Endodermal cell (in vitro differentiated cells): ENCODE data around the gene DRGX. TPM values are rescaled to one million over a fixed set of nuclear protein-coding genes. Genes with fewer than 3 reads are reported as not detected.

ENCODE experiments used
- DNase-seq: peaks from one replicate; pipeline ENCODE4 v3.0.0-alpha.2; 2017
- H3K27ac ChIP-seq: 2 replicates; pipeline ENCODE4 v1.5.1; 2013; ENCODE audit warnings: mild to moderate bottlenecking, low read depth, low read length, moderate library complexity
- H3K27me3 ChIP-seq: 2 replicates; pipeline ENCODE4 v1.6.1; 2013; ENCODE audit warnings: mild to moderate bottlenecking, low read length, moderate library complexity; ENCODE audit not compliant: insufficient read depth, control insufficient read depth, poor library complexity, severe bottlenecking
- H3K36me3 ChIP-seq: 2 replicates; pipeline ENCODE4 v1.7.0; 2013; ENCODE audit warnings: mild to moderate bottlenecking, low read length, moderate library complexity; ENCODE audit not compliant: control insufficient read depth, insufficient read depth
- H3K4me1 ChIP-seq: one replicate; pipeline ENCODE4 v1.7.0; 2013; ENCODE audit warnings: low read length; ENCODE audit not compliant: control insufficient read depth, insufficient read depth
- H3K4me3 ChIP-seq: 2 replicates; pipeline ENCODE4 v1.5.1; 2013; ENCODE audit warnings: mild to moderate bottlenecking, low read length, moderate library complexity
- H3K9ac ChIP-seq: 2 replicates; pipeline ENCODE4 v1.6.1; 2013; ENCODE audit warnings: mild to moderate bottlenecking, low read length, moderate library complexity; ENCODE audit not compliant: poor library complexity, severe bottlenecking; ENCODE audit errors: extremely low read depth
- H3K9me3 ChIP-seq: 2 replicates; pipeline ENCODE4 v1.6.1; 2013; ENCODE audit warnings: mild to moderate bottlenecking, low read length, moderate library complexity; ENCODE audit not compliant: control insufficient read depth
- H3K27ac Mint-ChIP-seq: 2 replicates; pipeline ENCODE4 v1.8.0; 2020; ENCODE audit warnings: mixed read lengths
- H3K27me3 Mint-ChIP-seq: 2 replicates; pipeline ENCODE4 v1.8.0; 2021; ENCODE audit warnings: mild to moderate bottlenecking, mixed read lengths; ENCODE audit not compliant: insufficient read depth
- H3K36me3 Mint-ChIP-seq: 2 replicates; pipeline ENCODE4 v1.8.0; 2020; ENCODE audit warnings: low read depth, mixed read lengths
- H3K4me1 Mint-ChIP-seq: 2 replicates; pipeline ENCODE4 v1.8.0; 2020; ENCODE audit warnings: mixed read lengths
- H3K4me3 Mint-ChIP-seq: 2 replicates; pipeline ENCODE4 v1.8.0; 2020; ENCODE audit warnings: mild to moderate bottlenecking, moderate library complexity, mixed read lengths
- H3K9me3 Mint-ChIP-seq: 2 replicates; pipeline ENCODE4 v1.8.0; 2020; ENCODE audit warnings: mild to moderate bottlenecking, mixed read lengths
- CTCF ChIP-seq: fragments of 200-600 bp; sonication (generic); conservative IDR thresholded peaks from 2 replicates; pipeline ENCODE4 v1.5.0; 2021; ENCODE audit warnings: antibody characterized with exemption, mild to moderate bottlenecking
- WGBS, 2 experiments: methylation state at CpG; one replicate each; pipeline versions ENCODE4 v1.1.5 to v1.1.7; 2013; ENCODE audit warnings: missing lambda C conversion rate in 2 of 2, mixed read lengths in 1 of 2; ENCODE audit not compliant: insufficient coverage in 1 of 2, insufficient read length in 1 of 2; 5-methylcytosine and 5-hydroxymethylcytosine counted together
- total RNA-seq, 2 donors: library from RNA; stranded (reverse); fragmentation: NEBNext Ultra II Directional in 1 of 2; extraction: Animal tissue kit (Norgen Biotek cat#: 25700) in 1 of 2; gene quantifications; 2 replicates in 1 of 2; 3 replicates in 1 of 2; pipeline ENCODE4 v1.2.1, GENCODE V29; 2021

Gene DRGX
- total RNA-seq, 2 donors from 2014 or later, result not detected

- Histone ChIP-seq H3K27ac (no peak overlapping the region), H3K36me3 (no peaks in the 10 kb centered on the region), H3K9ac (no peak overlapping the region), H3K4me3 (no peak overlapping the region), H3K27me3 (no peaks in the 10 kb centered on the region), H3K4me1 (no peaks in the 10 kb centered on the region), H3K9me3 (no peaks in the 10 kb centered on the region)
- Mint-ChIP-seq H3K4me1 (peaks cover 4% of the 10 kb centered on the region), H3K4me3 (no peak overlapping the region), H3K27ac (no peak overlapping the region), H3K27me3 (no peaks in the 10 kb centered on the region), H3K9me3 (peaks cover 8% of the 10 kb centered on the region), H3K36me3 (no peaks in the 10 kb centered on the region)
- WGBS, 2 experiments, result 91 to 94% methylated on average over 12 to 27 of the region's 29 CpGs
- TF ChIP-seq CTCF, result no peak
- no peak for DNase-seq
Observed at GRCh38 chr10:49417311-49418052, 21.6 kb upstream of the DRGX start.

DNA sequence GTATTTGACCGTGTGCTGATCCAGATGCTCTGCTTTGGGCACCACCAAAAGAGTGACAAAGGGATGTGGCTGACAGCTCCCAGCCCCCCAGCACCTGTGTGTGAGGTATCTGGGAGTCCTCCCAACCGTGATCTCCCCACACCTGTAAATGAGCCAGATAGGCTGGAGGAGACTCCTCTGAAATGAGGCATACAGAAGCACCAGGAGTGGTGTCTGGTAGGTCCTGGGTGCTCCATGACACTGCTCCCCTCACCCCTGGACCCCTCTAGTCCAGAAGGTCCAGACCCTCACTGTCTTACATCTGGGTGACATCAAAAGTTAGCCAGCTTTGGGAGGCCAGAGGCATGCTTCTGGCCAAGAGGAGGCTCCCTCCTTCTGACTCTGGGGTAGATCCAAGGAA is 20.0 kb upstream of the DRGX start:
- Histone ChIP-seq H3K36me3 (no peaks in the 10 kb centered on the region), H3K9me3 (no peaks in the 10 kb centered on the region), H3K27ac (no peak overlapping the region), H3K27me3 (no peaks in the 10 kb centered on the region), H3K4me1 (no peaks in the 10 kb centered on the region), H3K4me3 (no peak overlapping the region), H3K9ac (no peak overlapping the region)
- H3K27ac Mint-ChIP-seq, result no peak overlapping the region
- H3K27me3 Mint-ChIP-seq, result no peaks in the 10 kb centered on the region
- H3K4me1 Mint-ChIP-seq, result peaks cover 4% of the 10 kb centered on the region
- no peaks in the 10 kb centered on the region for H3K36me3 Mint-ChIP-seq
- H3K9me3 Mint-ChIP-seq, result peaks cover 8% of the 10 kb centered on the region
- H3K4me3 Mint-ChIP-seq, result no peak overlapping the region
- 69 to 100% methylated on average over 1 to 2 of the region's 2 CpGs for WGBS, 2 experiments
- DNase-seq, result no peak
- no peak for TF ChIP-seq CTCF

- no peak for TF ChIP-seq CTCF
- Mint-ChIP-seq H3K4me3 (no peak overlapping the region), H3K9me3 (peaks cover 3% of the 10 kb centered on the region), H3K27me3 (no peaks in the 10 kb centered on the region), H3K36me3 (no peaks in the 10 kb centered on the region), H3K27ac (no peak overlapping the region), H3K4me1 (peaks cover 4% of the 10 kb centered on the region)
- H3K27ac ChIP-seq, result no peak overlapping the region
- H3K27me3 ChIP-seq, result no peaks in the 10 kb centered on the region
- WGBS, 2 experiments, result 88 to 94% methylated on average over 7 of the region's 7 CpGs
- no peak overlapping the region for H3K4me3 ChIP-seq
- no peak overlapping the region for H3K9ac ChIP-seq
- no peaks in the 10 kb centered on the region for H3K36me3 ChIP-seq
- DNase-seq, result no peak
- H3K4me1 ChIP-seq, result no peaks in the 10 kb centered on the region
- H3K9me3 ChIP-seq, result no peaks in the 10 kb centered on the region
Observed at GRCh38 chr10:49415109-49415508, 19.2 kb upstream of the DRGX start.
